KG1 (cell line): ENCODE data around the gene JOSD1.

Experiments
- DNase-seq: peaks from one replicate; lab custom pipeline; 2025; lab: John Stamatoyannopoulos, UW

The JOSD1 gene

GRCh38 chr22:38712486-38713207 is 11.9 kb upstream of the JOSD1 start:
- DNase-seq: no peak

GRCh38 chr22:38710866-38711265 is 10.1 kb upstream of the JOSD1 start:
- DNase-seq: no peak

GRCh38 chr22:38710351-38710750 is 9.6 kb upstream of the JOSD1 start:
- no peak for DNase-seq

- DNase-seq: no peak
Measured at GRCh38 chr22:38709306-38709705, 8.6 kb upstream of the JOSD1 start.

GRCh38 chr22:38707984-38708383 is 7.2 kb upstream of the JOSD1 start:
- no peak for DNase-seq

- DNase-seq: no peak
Measured at GRCh38 chr22:38707346-38707745, 6.6 kb upstream of the JOSD1 start.

GRCh38 chr22:38706901-38707195 is 6.1 kb upstream of the JOSD1 start:
- DNase-seq: no peak

- no peak for DNase-seq
Measured at GRCh38 chr22:38706101-38706900, 5.6 kb upstream of the JOSD1 start.

GRCh38 chr22:38705235-38706100 is 4.7 kb upstream of the JOSD1 start, which contains the start of gene GTPBP1:
Gene GTPBP1 (plus strand): TSS chr22:38705944. CDS start chr22:38705956, 12 bp downstream.
- DNase-seq: peak; percentile 100

GRCh38 chr22:38704654-38705234 is 4.0 kb upstream of the JOSD1 start:
- DNase-seq: no peak

GRCh38 chr22:38700270-38700788 is 414 bp downstream of the JOSD1 start:
- no peak for DNase-seq

- no peak for DNase-seq
Measured at GRCh38 chr22:38699784-38700183, 959 bp downstream of the JOSD1 start.

- no peak for DNase-seq
Measured at GRCh38 chr22:38699143-38699542, 1.6 kb downstream of the JOSD1 start.

GRCh38 chr22:38698407-38699094 is 2.2 kb downstream of the JOSD1 start:
- DNase-seq: no peak

GRCh38 chr22:38697425-38698089 is 3.2 kb downstream of the JOSD1 start:
- no peak for DNase-seq

- DNase-seq: no peak
Measured at GRCh38 chr22:38696606-38697424, 3.9 kb downstream of the JOSD1 start.

- no peak for DNase-seq
Measured at GRCh38 chr22:38694940-38695339, 5.8 kb downstream of the JOSD1 start.

- DNase-seq: no peak
Measured at GRCh38 chr22:38694049-38694448, 6.7 kb downstream of the JOSD1 start.

- no peak for DNase-seq
Measured at GRCh38 chr22:38689651-38690050, 11.1 kb downstream of the JOSD1 start.

- no peak for DNase-seq
Measured at GRCh38 chr22:38685761-38686160, 15.0 kb downstream of the JOSD1 start.
